ENCODE measurements around the gene PLXNB1.

Gene PLXNB1

GRCh38 chr3:48367201-48367600, 62.7 kb downstream of the PLXNB1 start:
- no peak for TF ChIP-seq CTCF (IDR thresholded peaks at IDR 0.05; ENCODE audit: low read depth, low read length)
- DNase-seq (ENCODE audit: extremely low read depth, low read depth), result no peak

- no peak for TF ChIP-seq CTCF (IDR thresholded peaks at IDR 0.05; ENCODE audit: low read depth, low read length)
- DNase-seq (ENCODE audit: extremely low read depth, low read depth), result no peak
These were observed 65.0 kb downstream of the PLXNB1 start for GRCh38 chr3:48364840-48365239.

GRCh38 chr3:48361928-48362327, 68.0 kb downstream of the PLXNB1 start:
- TF ChIP-seq CTCF (IDR thresholded peaks at IDR 0.05; ENCODE audit: low read depth, low read length), result no peak
- DNase-seq (ENCODE audit: extremely low read depth, low read depth), result no peak

GRCh38 chr3:48356419-48356818, 73.5 kb downstream of the PLXNB1 start:
- TF ChIP-seq CTCF (IDR thresholded peaks at IDR 0.05; ENCODE audit: low read depth, low read length), result no peak
- no peak for DNase-seq (ENCODE audit: extremely low read depth, low read depth)

- no peak for DNase-seq (ENCODE audit: extremely low read depth, low read depth)
- TF ChIP-seq CTCF (IDR thresholded peaks at IDR 0.05; ENCODE audit: low read depth, low read length), result no peak
These were observed 75.9 kb downstream of the PLXNB1 start for GRCh38 chr3:48353987-48354386.
